AG04450 (cell line): Measurements from ENCODE around the gene PCAT7. TPM values are rescaled to one million over a fixed set of nuclear protein-coding genes. Genes with fewer than 3 reads are reported as not detected.

Source experiments
- CTCF ChIA-PET: fragments of 300-600, 350-600 bp; formaldehyde crosslinking; extraction: SDS; loops from one replicate; lab custom pipeline; 2022; ENCODE audit warnings: antibody characterized with exemption, inconsistent platforms; lab: Charles Lee
- POLR2A ChIA-PET: fragments of 350-600 bp; formaldehyde crosslinking; extraction: SDS; loops from one replicate; lab custom pipeline; 2021; ENCODE audit warnings: antibody characterized with exemption, inconsistent platforms; lab: Yijun Ruan, JAX
- DNase-seq: peaks from one replicate; pipeline ENCODE4 v3.0.0-alpha.2; 2011; ENCODE audit warnings: low read depth, low spot score
- H3K27ac ChIP-seq: one replicate; pipeline ENCODE4 v1.5.1; 2012; ENCODE audit warnings: low read depth, low read length, control low read depth
- H3K27me3 ChIP-seq: one replicate; pipeline ENCODE4 v1.6.0; 2012; ENCODE audit warnings: low read length; ENCODE audit not compliant: control insufficient read depth, insufficient read depth
- H3K4me3 ChIP-seq: 2 replicates; pipeline ENCODE4 v1.5.1; 2011; ENCODE audit warnings: mild to moderate bottlenecking, low read depth, low read length, control low read depth
- H3K9me3 ChIP-seq: 2 replicates; pipeline ENCODE4 v1.5.1; 2012; ENCODE audit warnings: low read length; ENCODE audit not compliant: control insufficient read depth, insufficient read depth
- polyA plus RNA-seq: library from polyadenylated mRNA; depleted of rRNA; stranded (reverse); fragments of >200 nt; gene quantifications from 2 replicates; pipeline ENCODE4 v1.2.3, GENCODE V29; 2011
- TF ChIP-seq, protein P1 (sequence below): IDR thresholded peaks from 2 replicates; pipeline ENCODE4 v1.5.1; 2011; ENCODE audit warnings: low read depth, low read length, control low read depth, inconsistent platforms

Gene PCAT7
- polyA plus RNA-seq, 1 experiment: not detected

DNA sequence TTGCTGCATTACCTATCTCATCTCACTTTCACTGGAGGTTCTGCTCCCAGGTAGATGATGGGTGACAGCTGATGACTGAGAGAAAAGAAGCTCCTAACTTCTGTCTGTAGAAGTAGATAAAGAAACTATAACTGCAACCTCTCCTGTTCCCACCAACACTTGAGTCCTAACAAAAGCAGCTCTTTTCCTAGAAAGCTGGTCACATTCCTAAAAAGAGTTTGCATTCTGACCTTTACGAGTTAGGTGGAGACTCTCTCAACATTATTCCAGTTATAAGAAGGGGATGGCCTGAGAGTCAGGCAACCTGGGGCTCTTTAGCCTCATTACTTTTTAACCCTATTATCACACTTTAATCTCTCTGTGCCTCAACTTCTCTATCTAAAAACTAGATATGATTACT is 8.9 kb upstream of the PCAT7 start:
- ChIA-PET POLR2A (no interaction called here), CTCF (no interaction called here)
- no peak for DNase-seq
- Histone ChIP-seq H3K4me3 (no peak overlapping the region), H3K27me3 (no peaks in the 10 kb centered on the region), H3K9me3 (no peaks in the 10 kb centered on the region), H3K27ac (no peak overlapping the region)
- TF ChIP-seq, protein P1, sequence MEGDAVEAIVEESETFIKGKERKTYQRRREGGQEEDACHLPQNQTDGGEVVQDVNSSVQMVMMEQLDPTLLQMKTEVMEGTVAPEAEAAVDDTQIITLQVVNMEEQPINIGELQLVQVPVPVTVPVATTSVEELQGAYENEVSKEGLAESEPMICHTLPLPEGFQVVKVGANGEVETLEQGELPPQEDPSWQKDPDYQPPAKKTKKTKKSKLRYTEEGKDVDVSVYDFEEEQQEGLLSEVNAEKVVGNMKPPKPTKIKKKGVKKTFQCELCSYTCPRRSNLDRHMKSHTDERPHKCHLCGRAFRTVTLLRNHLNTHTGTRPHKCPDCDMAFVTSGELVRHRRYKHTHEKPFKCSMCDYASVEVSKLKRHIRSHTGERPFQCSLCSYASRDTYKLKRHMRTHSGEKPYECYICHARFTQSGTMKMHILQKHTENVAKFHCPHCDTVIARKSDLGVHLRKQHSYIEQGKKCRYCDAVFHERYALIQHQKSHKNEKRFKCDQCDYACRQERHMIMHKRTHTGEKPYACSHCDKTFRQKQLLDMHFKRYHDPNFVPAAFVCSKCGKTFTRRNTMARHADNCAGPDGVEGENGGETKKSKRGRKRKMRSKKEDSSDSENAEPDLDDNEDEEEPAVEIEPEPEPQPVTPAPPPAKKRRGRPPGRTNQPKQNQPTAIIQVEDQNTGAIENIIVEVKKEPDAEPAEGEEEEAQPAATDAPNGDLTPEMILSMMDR: no peak

DNA sequence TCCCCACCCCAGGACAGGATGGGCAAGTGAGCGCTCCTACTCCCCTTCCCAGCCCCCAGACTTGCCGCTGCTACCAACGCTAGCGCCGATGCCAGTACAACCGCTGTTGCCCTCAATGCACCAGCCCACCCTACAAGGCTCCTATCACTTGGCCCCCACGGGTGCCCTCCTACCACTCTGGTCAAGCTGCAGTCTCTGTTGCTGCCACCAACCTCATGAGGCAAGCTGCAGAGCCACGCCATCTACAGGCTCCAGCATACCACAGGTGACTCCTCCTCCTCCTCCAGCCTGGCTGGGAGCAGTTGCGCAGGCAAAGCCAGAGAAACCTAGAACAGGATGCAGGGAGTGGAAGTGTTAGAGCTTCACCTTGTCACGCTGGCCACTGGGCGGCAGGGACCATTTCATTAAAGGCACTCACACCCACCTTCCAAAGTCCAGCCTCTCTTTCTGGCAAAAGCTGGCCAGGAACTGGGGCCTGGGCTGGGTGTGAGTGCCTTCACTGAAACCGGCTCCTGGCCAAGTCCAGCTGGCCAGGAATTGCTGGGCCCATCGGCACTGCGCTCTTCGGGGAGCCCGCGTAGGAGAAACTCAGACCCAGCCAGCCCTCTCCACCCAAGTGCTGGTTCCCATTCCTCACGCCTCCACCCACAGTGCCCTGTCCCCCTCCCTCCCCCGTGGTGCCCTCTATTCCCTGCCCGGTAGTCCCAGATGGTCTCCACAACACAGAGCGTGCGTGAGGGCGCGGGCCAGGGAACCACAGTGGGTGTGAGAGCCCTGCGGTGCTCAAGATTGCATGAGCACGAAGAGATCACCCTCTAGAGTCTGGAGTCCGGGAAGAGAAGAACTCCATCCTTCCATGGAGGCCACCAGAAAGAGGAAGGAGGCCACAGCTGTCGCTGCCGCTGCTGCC is 1.6 kb upstream of the PCAT7 start:
- DNase-seq: no peak
- ChIA-PET POLR2A (no interaction called here), CTCF (no interaction called here)
- TF ChIP-seq, protein P1: no peak
- H3K27me3 ChIP-seq: no peaks in the 10 kb centered on the region
- H3K4me3 ChIP-seq: no peak overlapping the region
- H3K27ac ChIP-seq: no peak overlapping the region
- no peaks in the 10 kb centered on the region; the same call in 1 of the 2 replicates for H3K9me3 ChIP-seq

DNA sequence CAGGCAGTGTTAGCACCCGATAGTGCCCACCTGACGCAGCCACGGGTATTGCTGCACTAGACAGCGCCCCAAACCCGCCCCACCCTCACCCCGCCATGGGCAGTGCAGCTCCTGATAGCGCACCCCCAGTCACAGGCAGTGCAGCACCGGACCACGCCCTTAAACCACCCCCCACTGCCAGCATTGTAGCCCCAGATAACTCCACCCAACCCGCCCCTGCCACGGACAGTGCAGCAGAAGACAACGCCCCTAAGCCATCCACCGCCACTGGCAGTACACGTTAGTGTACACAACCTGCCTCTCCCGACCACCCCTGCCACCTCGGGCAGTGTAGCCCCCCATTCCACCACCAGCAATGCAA is 825 bp upstream of the PCAT7 start:
- POLR2A ChIA-PET: no interaction called here
- Histone ChIP-seq H3K27me3 (peaks cover 2% of the 10 kb centered on the region), H3K4me3 (no peak overlapping the region), H3K9me3 (no peaks in the 10 kb centered on the region; the same call in 1 of the 2 replicates), H3K27ac (no peak overlapping the region)
- no peak for DNase-seq
- TF ChIP-seq, protein P1: no peak
- CTCF ChIA-PET: no interaction called here

DNA sequence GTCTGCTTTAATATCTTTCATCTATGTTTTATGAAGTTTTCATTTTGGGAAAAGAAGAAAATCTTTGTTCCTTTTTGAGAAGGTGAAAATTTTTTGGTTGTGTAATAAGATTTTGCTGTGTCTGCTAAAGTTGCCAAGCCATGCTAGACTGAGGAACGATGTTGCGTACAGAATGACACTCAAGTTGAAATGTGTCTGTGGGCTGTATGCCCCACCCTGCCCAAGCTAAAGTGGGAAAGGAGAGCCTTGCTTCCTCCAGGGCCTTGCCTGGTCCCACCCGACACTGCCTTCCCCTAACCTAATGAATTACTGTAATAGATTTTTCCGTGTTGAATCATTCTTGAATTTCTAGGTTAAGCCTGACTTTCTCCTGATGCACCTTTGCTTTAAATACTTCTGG is 2.5 kb downstream of the PCAT7 start:
- Histone ChIP-seq H3K27me3 (peaks cover 2% of the 10 kb centered on the region), H3K4me3 (no peak overlapping the region), H3K9me3 (no peaks in the 10 kb centered on the region; the same call in 1 of the 2 replicates), H3K27ac (no peak overlapping the region)
- TF ChIP-seq, protein P1: no peak
- ChIA-PET CTCF (no interaction called here), POLR2A (no interaction called here)
- no peak for DNase-seq

DNA sequence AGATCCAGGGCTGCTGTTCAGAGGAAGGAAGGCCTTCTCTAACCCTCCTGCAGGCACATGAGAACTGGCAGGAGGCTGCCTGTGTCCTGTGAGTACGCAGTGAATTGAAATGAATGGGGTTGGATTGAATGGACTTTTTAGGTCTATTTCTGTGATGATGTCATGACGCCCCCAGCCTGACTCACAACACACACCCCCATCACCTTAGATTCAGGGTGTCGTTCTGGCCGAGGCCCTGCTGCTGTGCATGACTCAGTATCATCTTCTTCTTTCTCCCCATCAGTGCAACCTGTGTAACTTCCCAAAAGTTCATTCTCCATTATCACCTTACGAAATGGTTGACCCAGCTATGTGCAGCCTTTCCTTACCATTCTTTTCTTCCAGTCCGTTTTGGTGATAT is 5.4 kb downstream of the PCAT7 start:
- Histone ChIP-seq H3K27me3 (peaks cover 2% of the 10 kb centered on the region), H3K9me3 (no peaks in the 10 kb centered on the region; the same call in 1 of the 2 replicates), H3K27ac (no peak overlapping the region), H3K4me3 (no peak overlapping the region)
- DNase-seq: no peak
- CTCF ChIA-PET: no interaction called here
- TF ChIP-seq, protein P1: no peak
- POLR2A ChIA-PET: no interaction called here
